Ascending aorta (tissue), 2 donors: ENCODE data around the gene TTLL13. TPM values are rescaled to one million over a fixed set of nuclear protein-coding genes. Genes with fewer than 3 reads are reported as not detected.

Source experiments
- DNase-seq, 2 donors: peaks; one replicate each; pipeline ENCODE4 v3.0.0-alpha.2; 2019; ENCODE audit warnings: low spot score in 2 of 2
- H3K27ac ChIP-seq, 2 donors: fragments of 200-600 bp; sonication (generic); one replicate each; pipeline ENCODE4 v1.5.1; 2016 to 2017; ENCODE audit warnings: mild to moderate bottlenecking in 1 of 2
- H3K27me3 ChIP-seq: fragments of 200-600 bp; sonication (generic); one replicate; pipeline ENCODE4 v1.5.1; 2017
- H3K36me3 ChIP-seq, 2 donors: fragments of 200-600 bp; sonication (generic); one replicate each; pipeline ENCODE4 v1.5.1; 2016
- H3K4me1 ChIP-seq, 2 donors: fragments of 200-600 bp; sonication (generic); one replicate each; pipeline ENCODE4 v1.5.1; 2016 to 2017; ENCODE audit warnings: mild to moderate bottlenecking in 1 of 2
- H3K4me3 ChIP-seq, 2 donors: fragments of 200-600 bp; sonication (generic); one replicate each; pipeline ENCODE4 v1.5.1; 2016 to 2017; ENCODE audit warnings: mild to moderate bottlenecking in 1 of 2
- H3K9me3 ChIP-seq, 2 donors: fragments of 200-600 bp; sonication (generic); one replicate each; pipeline ENCODE4 v1.5.1; 2016
- intact Hi-C: fragments of 100-400 bp; cut with DNase I; formaldehyde crosslinking; loops from one replicate; pipeline ENCODE4 v1.15.1; 2023
- total RNA-seq: library from RNA; depleted of rRNA; stranded (reverse); fragments of >200 nt; gene quantifications from one replicate; pipeline ENCODE4 v1.1.0, GENCODE V29; 2016
- TF ChIP-seq, protein P1 (sequence below), 3 experiments: fragments of 200-600 bp in 2 of 3; fragments of 450-650 bp in 1 of 3; sonication (generic) in 2 of 3; IDR thresholded peaks; one replicate each; pipeline ENCODE4 v1.5.1; 2016 to 2019; ENCODE audit warnings: antibody characterized with exemption in 3 of 3, mild to moderate bottlenecking in 1 of 3, moderate library complexity in 1 of 3

Gene TTLL13
- total RNA-seq, 1 donor from 2014 or later = not detected

- intact Hi-C loops = no loop called here
- TF ChIP-seq, protein P1, sequence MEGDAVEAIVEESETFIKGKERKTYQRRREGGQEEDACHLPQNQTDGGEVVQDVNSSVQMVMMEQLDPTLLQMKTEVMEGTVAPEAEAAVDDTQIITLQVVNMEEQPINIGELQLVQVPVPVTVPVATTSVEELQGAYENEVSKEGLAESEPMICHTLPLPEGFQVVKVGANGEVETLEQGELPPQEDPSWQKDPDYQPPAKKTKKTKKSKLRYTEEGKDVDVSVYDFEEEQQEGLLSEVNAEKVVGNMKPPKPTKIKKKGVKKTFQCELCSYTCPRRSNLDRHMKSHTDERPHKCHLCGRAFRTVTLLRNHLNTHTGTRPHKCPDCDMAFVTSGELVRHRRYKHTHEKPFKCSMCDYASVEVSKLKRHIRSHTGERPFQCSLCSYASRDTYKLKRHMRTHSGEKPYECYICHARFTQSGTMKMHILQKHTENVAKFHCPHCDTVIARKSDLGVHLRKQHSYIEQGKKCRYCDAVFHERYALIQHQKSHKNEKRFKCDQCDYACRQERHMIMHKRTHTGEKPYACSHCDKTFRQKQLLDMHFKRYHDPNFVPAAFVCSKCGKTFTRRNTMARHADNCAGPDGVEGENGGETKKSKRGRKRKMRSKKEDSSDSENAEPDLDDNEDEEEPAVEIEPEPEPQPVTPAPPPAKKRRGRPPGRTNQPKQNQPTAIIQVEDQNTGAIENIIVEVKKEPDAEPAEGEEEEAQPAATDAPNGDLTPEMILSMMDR (IDR thresholded peaks at IDR 0.05) = no peak
Observed at GRCh38 chr15:90212221-90213098, 36.9 kb upstream of the TTLL13 start.

DNA sequence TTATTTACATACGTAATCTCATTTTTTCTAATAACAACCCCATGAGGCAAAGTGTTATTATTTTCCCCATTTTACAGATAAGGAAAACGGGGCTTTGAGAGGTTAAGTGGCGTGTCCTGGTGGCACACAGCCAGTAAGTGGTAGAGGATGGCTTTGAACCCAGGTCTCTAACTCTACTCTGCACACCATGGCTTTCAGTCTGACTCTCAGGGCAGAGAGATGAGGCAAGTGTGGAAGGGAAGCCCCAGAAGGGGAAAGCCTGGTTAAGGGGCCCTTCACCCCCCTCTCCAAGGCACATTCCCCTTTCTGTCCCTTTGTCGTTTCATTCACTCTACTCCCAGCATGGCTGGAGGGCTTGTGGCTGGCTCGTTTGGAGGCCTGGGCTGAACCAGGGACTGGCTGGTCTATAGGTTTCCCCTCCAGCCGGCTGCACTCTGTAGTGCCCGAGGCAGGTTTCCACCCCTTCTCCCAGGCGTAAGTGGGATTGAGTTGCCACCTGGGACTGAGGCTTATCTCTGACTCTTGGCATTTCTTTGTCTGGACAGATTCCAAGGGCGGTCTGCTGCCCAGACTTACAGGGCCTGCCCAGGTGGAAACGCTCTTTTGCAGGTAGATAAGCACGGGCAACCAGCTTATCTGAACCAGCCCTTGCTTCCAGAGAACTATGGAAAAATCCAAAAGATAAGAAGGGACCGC lies 36.1 kb upstream of the TTLL13 start:
- Histone ChIP-seq H3K27me3 (no peaks in the 10 kb centered on the region), H3K36me3 (no peaks in the 10 kb centered on the region), H3K4me3 (no peak overlapping the region), H3K9me3 (no peaks in the 10 kb centered on the region), H3K27ac (no peak overlapping the region), H3K4me1 (no peaks in the 10 kb centered on the region)
- TF ChIP-seq, protein P1 (IDR thresholded peaks at IDR 0.05) = no peak
- intact Hi-C loops = no loop called here
- no peak for DNase-seq

More at GRCh38 chr15:90212221-90213098, 36.9 kb upstream of the TTLL13 start:
- no peak for DNase-seq
- Histone ChIP-seq H3K36me3 (no peaks in the 10 kb centered on the region), H3K27me3 (no peaks in the 10 kb centered on the region), H3K9me3 (no peaks in the 10 kb centered on the region), H3K27ac (no peak overlapping the region), H3K4me3 (no peak overlapping the region), H3K4me1 (no peaks in the 10 kb centered on the region)

DNA sequence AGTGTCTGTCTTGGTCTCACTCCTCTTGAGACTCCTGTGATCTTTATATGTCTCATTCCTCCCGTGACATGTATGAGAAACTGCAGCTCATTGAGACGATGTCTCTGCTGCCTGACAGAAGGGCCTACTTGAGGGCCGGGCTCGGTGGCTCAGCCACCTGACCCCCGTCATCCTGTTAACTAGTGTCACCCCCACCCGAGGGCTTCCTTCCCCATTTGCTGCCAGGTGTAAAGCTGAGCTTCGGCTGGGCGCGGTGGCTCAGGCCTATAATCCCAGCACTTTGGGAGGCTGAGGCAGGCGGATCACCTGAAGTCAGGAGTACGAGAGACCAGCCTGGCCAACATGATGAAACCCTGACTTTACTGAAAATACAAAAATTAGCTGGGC lies 35.5 kb upstream of the TTLL13 start:
- TF ChIP-seq, protein P1 (IDR thresholded peaks at IDR 0.05) = no peak
- Histone ChIP-seq H3K27ac (no peak overlapping the region), H3K9me3 (no peaks in the 10 kb centered on the region), H3K27me3 (no peaks in the 10 kb centered on the region), H3K36me3 (no peaks in the 10 kb centered on the region), H3K4me1 (no peaks in the 10 kb centered on the region), H3K4me3 (no peak overlapping the region)
- DNase-seq = no peak
- intact Hi-C loops = no loop called here

GRCh38 chr15:90214553-90215196 lies 34.7 kb upstream of the TTLL13 start:
- no peak for DNase-seq
- Histone ChIP-seq H3K27ac (no peak overlapping the region), H3K36me3 (no peaks in the 10 kb centered on the region), H3K27me3 (no peaks in the 10 kb centered on the region), H3K9me3 (no peaks in the 10 kb centered on the region), H3K4me3 (no peak overlapping the region), H3K4me1 (no peaks in the 10 kb centered on the region)
- intact Hi-C loops = no loop called here
- TF ChIP-seq, protein P1 (IDR thresholded peaks at IDR 0.05) = no peak

- no peaks in the 10 kb centered on the region for H3K27me3 ChIP-seq
- intact Hi-C loops = no loop called here
- no peak overlapping the region for H3K4me3 ChIP-seq
- peaks cover 4 to 5% of the 10 kb centered on the region in 2 donors for H3K4me1 ChIP-seq
- DNase-seq = no peak
- TF ChIP-seq, protein P1 (IDR thresholded peaks at IDR 0.05) = no peak
- H3K27ac ChIP-seq = no peak overlapping the region
- no peaks in the 10 kb centered on the region for H3K9me3 ChIP-seq
- no peaks in the 10 kb centered on the region for H3K36me3 ChIP-seq
Observed at GRCh38 chr15:90217671-90218394, 31.5 kb upstream of the TTLL13 start.
